CD4-positive, alpha-beta T cell (primary cell): Measurements from ENCODE around the gene TTLL11. TPM values are rescaled to one million over a fixed set of nuclear protein-coding genes. Genes with fewer than 3 reads are reported as not detected.

Source experiments
- ATAC-seq: fragments of 200-7000 bp; cut with Tn5 transposase; one replicate; pipeline ENCODE4 v1.10.0; 2022; ENCODE audit warnings: mild to moderate bottlenecking; ENCODE audit not compliant: poor library complexity
- CTCF ChIA-PET: fragments of 350-600 bp; sonication (Branson Sonifier 250); formaldehyde crosslinking; loops from one replicate; lab custom pipeline; 2021; ENCODE audit warnings: antibody characterized with exemption, inconsistent platforms; lab: Charles Lee
- POLR2A ChIA-PET: fragments of 350-600 bp; sonication (Branson Sonifier 250); formaldehyde crosslinking; loops from one replicate; lab custom pipeline; 2021; ENCODE audit warnings: antibody characterized with exemption, inconsistent platforms; lab: Charles Lee
- DNase-seq, 14 experiments: peaks; one replicate each; pipeline ENCODE4 v3.0.0-alpha.2; 2013 to 2020; ENCODE audit warnings: mixed read lengths in 2 of 14
- H3K27ac ChIP-seq, 2 donors: one replicate each; pipeline versions ENCODE4 v1.5.1 to v1.7.0; 2013; ENCODE audit warnings: low read length in 2 of 2, low read depth in 1 of 2, mild to moderate bottlenecking in 1 of 2
- H3K27me3 ChIP-seq, 2 experiments: 1 replicate in 1 of 2; 2 replicates in 1 of 2; pipeline versions ENCODE4 v1.6.1 to v1.7.0; 2013; ENCODE audit warnings: low read length in 2 of 2, control low read depth in 1 of 2, mild to moderate bottlenecking in 1 of 2, moderate library complexity in 1 of 2; ENCODE audit not compliant: insufficient read depth in 2 of 2, control insufficient read depth in 1 of 2
- H3K36me3 ChIP-seq: one replicate; pipeline ENCODE4 v1.6.1; 2013; ENCODE audit warnings: low read length, control low read depth; ENCODE audit not compliant: insufficient read depth
- H3K4me1 ChIP-seq: one replicate; pipeline ENCODE4 v1.6.1; 2013; ENCODE audit warnings: low read length, control low read depth; ENCODE audit not compliant: insufficient read depth
- H3K4me3 ChIP-seq: one replicate; pipeline ENCODE4 v1.5.1; 2013; ENCODE audit warnings: mild to moderate bottlenecking, low read length, moderate library complexity
- H3K9me3 ChIP-seq, 2 experiments: 1 replicate in 1 of 2; 2 replicates in 1 of 2; pipeline versions ENCODE4 v1.6.1 to v1.7.0; 2013; ENCODE audit warnings: low read length in 2 of 2, mild to moderate bottlenecking in 2 of 2, control low read depth in 1 of 2, moderate library complexity in 1 of 2; ENCODE audit not compliant: control insufficient read depth in 1 of 2, insufficient read depth in 1 of 2
- H3K27ac Mint-ChIP-seq: one replicate; pipeline ENCODE4 v1.8.0; 2020; ENCODE audit warnings: mixed read lengths
- H3K27me3 Mint-ChIP-seq: one replicate; pipeline ENCODE4 v1.8.0; 2021; ENCODE audit warnings: mixed read lengths
- H3K36me3 Mint-ChIP-seq: one replicate; pipeline ENCODE4 v1.8.0; 2021; ENCODE audit warnings: low read depth, mixed read lengths
- H3K4me1 Mint-ChIP-seq: one replicate; pipeline ENCODE4 v1.8.0; 2021; ENCODE audit warnings: low read depth, mixed read lengths
- H3K4me3 Mint-ChIP-seq: one replicate; pipeline ENCODE4 v1.8.0; 2020; ENCODE audit warnings: mild to moderate bottlenecking, mixed read lengths
- H3K9me3 Mint-ChIP-seq: one replicate; pipeline ENCODE4 v1.8.0; 2020; ENCODE audit warnings: mixed read lengths
- CTCF ChIP-seq: fragments of 200-600 bp; IDR thresholded peaks from one replicate; pipeline ENCODE4 v1.8.0; 2022; ENCODE audit warnings: antibody characterized with exemption, mild to moderate bottlenecking
- intact Hi-C, 2 experiments: fragments of 100-400 bp; cut with DNase I in 1 of 2; cut with micrococcal nuclease in 1 of 2; formaldehyde crosslinking; loops; one replicate each; pipeline versions ENCODE4 v1.15.1 to v1.9.0; 2023 to 2025; cut with DNase I, micrococcal nuclease
- total RNA-seq, 174 experiments: library from RNA in 2 of 174; stranded (reverse) in 2 of 174; gene quantifications; one replicate each; pipeline ENCODE4 v1.2.3 and lab custom pipeline; 2021 to 2026

Gene TTLL11
- total RNA-seq, 2 experiments from 2014 or later, result 1.6 to 2.3 TPM

- intact Hi-C loops, result no loop called here
- Histone ChIP-seq H3K4me3 (no peak overlapping the region), H3K4me1 (no peaks in the 10 kb centered on the region), H3K9me3 (no peaks in the 10 kb centered on the region), H3K27ac (no peak overlapping the region), H3K36me3 (no peaks in the 10 kb centered on the region), H3K27me3 (no peaks in the 10 kb centered on the region)
- Mint-ChIP-seq H3K27me3 (no peaks in the 10 kb centered on the region), H3K9me3 (peaks cover 4% of the 10 kb centered on the region), H3K4me3 (no peak overlapping the region), H3K27ac (no peak overlapping the region), H3K4me1 (no peaks in the 10 kb centered on the region), H3K36me3 (peaks cover 74% of the 10 kb centered on the region)
- ChIA-PET POLR2A (no interaction called here), CTCF (no interaction called here)
- DNase-seq, result no peak
- no peak for ATAC-seq
- TF ChIP-seq CTCF, result no peak
These were observed 62.0 kb downstream of the TTLL11 start for GRCh38 chr9:122031157-122031556.

GRCh38 chr9:122030357-122030756 is 62.8 kb downstream of the TTLL11 start:
- TF ChIP-seq CTCF, result no peak
- Mint-ChIP-seq H3K27me3 (no peaks in the 10 kb centered on the region), H3K9me3 (peaks cover 4% of the 10 kb centered on the region), H3K36me3 (peaks cover 76% of the 10 kb centered on the region), H3K27ac (no peak overlapping the region), H3K4me1 (no peaks in the 10 kb centered on the region), H3K4me3 (no peak overlapping the region)
- DNase-seq, result no peak
- Histone ChIP-seq H3K4me1 (no peaks in the 10 kb centered on the region), H3K27ac (no peak overlapping the region), H3K27me3 (no peaks in the 10 kb centered on the region), H3K9me3 (no peaks in the 10 kb centered on the region), H3K36me3 (no peaks in the 10 kb centered on the region), H3K4me3 (no peak overlapping the region)
- no peak for ATAC-seq
- ChIA-PET POLR2A (no interaction called here), CTCF (no interaction called here)
- intact Hi-C loops, result no loop called here

- Histone ChIP-seq H3K9me3 (no peaks in the 10 kb centered on the region), H3K4me1 (no peaks in the 10 kb centered on the region), H3K4me3 (no peak overlapping the region), H3K27ac (no peak overlapping the region), H3K27me3 (no peaks in the 10 kb centered on the region), H3K36me3 (no peaks in the 10 kb centered on the region)
- H3K9me3 Mint-ChIP-seq, result peaks cover 4% of the 10 kb centered on the region
- TF ChIP-seq CTCF, result no peak
- intact Hi-C loops, result no loop called here
- ATAC-seq (no peak), DNase-seq (no peak)
- H3K4me1 Mint-ChIP-seq, result no peaks in the 10 kb centered on the region
- H3K27ac Mint-ChIP-seq, result no peak overlapping the region
- H3K36me3 Mint-ChIP-seq, result peaks cover 77% of the 10 kb centered on the region
- no peaks in the 10 kb centered on the region for H3K27me3 Mint-ChIP-seq
- no peak overlapping the region for H3K4me3 Mint-ChIP-seq
- CTCF ChIA-PET, result no interaction called here
- POLR2A ChIA-PET, result no interaction called here
These were observed 63.2 kb downstream of the TTLL11 start for GRCh38 chr9:122029898-122030297.
